HG02981 (cell line): ENCODE measurements around the gene S100A14.

Source experiments
- ATAC-seq: cut with Tn5 transposase; IDR thresholded peaks from one replicate; pipeline ENCODE4 v1.9.1; 2021; ENCODE audit warnings: mild to moderate bottlenecking, moderate library complexity; ENCODE audit not compliant: unreplicated experiment

The S100A14 gene

DNA sequence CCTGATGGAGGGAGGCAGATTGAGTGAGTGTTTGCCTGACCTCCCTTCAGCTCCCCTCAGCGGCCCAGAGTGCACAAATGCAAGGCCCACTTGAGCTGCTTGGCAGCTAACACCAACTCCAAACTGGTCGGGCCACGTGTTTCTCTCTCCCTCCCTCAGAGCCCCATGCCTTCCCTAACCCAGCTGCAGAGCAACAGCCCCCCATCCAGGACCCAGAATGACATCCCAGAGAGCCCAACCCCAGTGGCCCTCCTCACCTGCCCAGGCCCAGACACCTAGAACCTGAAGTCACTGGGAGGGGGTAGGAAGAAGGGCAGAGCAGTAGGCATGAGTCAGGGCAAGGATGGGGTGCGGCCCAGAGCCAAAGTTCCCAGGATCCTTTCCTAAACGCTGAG, 789 bp upstream of the S100A14 start:
- ATAC-seq = no peak

DNA sequence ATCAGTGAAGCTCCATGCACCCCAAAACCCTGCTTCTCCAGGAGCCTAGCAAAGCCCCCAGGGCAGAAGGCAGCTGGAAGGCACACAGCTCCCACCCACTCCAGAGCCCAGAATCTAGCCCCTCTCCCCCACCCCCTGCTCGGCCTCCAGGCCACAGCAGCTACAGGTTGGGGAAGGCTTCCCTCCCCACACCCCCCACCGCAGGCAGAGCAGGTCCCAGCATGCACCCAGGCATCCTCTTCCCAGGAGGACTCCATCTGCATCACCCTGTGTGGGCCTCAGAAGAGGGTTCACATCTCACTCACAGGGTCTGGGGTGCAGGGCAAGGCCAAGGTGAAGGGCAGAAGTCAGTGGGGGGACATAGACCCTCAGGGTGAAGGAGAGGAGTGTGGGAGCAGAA, 719 bp downstream of the S100A14 start:
- no peak for ATAC-seq

DNA sequence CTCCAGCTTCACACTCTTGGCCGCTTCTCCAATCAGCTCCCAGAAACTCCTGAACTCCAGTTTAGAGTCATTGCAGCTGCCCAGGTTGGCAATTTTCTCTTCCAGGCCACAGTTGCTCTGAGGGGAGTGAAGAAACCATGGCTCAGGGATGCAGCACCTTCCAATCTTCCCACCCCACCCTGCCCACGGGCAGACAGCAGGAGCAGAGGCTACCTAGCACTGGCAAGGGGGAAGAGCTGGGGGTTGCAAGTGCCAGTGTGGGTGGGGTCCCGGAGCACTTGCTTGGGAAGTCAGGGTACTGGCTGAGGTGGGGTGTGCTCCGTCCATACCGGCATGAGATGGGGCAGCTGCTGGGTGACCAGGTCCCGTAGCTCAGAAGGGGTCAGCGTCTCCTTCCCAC, 1.2 kb downstream of the S100A14 start:
- no peak for ATAC-seq

GRCh38 chr1:153614189-153614900, 1.8 kb downstream of the S100A14 start:
- no peak for ATAC-seq

DNA sequence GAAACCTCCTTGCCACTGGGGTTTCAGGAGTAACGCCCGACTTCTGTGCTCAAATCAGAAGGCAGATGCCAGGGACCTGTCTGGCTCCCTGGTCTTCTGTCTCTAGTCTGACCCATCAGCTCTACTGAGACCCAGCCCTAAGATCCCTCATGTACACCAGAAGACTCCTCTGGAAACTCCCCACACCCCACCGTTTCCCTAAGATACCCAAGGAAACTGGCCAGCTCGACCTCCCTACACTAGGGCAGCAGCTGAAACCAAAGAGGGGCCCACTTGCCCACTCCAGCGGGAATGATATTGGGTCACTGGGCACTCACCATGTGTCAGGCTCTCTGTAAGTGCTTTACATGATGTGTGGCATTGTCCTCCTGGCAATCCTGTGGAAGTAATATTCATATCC, 2.7 kb downstream of the S100A14 start:
- ATAC-seq = no peak

GRCh38 chr1:153612755-153613331, 3.3 kb downstream of the S100A14 start, which contains the start of gene S100A16:
Gene S100A16, minus strand, starts transcription at chr1:153613137. Its CDS starts 4,986 bp downstream, at chr1:153608151.
- ATAC-seq = no peak

GRCh38 chr1:153612111-153612754, 3.9 kb downstream of the S100A14 start:
- ATAC-seq = no peak

GRCh38 chr1:153611356-153611755, 4.8 kb downstream of the S100A14 start:
- no peak for ATAC-seq

GRCh38 chr1:153610811-153611301, 5.3 kb downstream of the S100A14 start:
- no peak for ATAC-seq

DNA sequence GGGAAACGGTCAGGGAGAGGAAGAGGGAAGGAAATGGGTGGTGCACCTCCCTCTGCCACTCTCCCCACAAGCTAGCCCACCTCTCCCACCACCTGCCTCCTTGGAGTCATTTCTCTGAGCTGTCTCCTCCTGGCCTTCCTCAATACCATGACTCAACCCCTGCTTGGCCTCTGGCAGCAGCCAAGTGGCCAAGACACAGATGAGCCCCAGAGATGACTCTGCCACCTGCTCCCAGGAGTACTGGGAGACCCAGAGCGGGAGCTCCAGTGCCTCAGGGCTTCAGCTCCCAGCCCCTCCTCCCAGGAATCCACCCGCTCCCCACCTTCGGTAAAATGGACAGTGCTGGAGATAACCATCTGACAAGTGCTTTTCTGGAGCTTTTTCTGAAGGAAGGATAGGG, 5.8 kb downstream of the S100A14 start:
- no peak for ATAC-seq

GRCh38 chr1:153609585-153609907, 6.6 kb downstream of the S100A14 start:
- ATAC-seq = no peak

DNA sequence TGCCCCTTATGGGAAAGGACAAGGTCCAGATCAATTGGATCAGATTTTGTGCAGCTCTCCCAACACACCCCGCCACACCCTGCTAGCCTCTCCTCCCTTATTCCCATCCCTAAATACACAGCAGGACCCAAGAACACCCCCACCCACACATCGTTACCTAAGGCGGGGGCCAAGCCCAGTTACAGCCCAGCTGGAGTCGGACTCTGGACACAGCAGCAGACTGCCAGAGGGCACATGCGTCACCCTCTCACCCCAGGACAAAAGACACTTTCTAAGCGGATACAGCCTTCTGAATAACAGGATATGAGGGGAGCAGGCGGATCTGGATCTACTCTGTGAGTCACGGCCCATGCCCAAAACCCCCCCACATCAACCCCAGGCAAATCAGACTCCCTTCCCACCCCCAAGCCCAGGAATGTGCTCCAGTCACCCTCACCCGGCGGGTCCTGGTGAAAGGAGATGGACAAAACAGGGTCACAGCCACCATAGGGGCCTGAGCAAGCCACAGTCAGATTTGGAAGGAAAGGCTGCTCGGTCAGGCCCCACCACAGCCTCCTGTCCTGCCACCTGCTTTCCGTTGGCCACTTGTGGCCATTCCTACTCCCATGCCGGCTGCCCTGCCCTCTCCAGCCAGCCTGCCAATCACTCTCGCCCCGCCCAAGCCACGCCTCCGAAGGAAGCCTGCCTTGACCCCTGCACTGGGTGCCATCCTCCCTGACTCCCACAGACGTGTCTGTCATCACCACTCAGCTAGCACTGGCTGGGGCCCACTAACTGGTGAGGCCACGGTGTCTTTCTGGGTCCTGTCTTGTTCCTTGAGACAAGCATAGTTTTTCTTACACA, 7.2 kb downstream of the S100A14 start:
- ATAC-seq = no peak

GRCh38 chr1:153608089-153608682, 7.9 kb downstream of the S100A14 start:
- no peak for ATAC-seq

DNA sequence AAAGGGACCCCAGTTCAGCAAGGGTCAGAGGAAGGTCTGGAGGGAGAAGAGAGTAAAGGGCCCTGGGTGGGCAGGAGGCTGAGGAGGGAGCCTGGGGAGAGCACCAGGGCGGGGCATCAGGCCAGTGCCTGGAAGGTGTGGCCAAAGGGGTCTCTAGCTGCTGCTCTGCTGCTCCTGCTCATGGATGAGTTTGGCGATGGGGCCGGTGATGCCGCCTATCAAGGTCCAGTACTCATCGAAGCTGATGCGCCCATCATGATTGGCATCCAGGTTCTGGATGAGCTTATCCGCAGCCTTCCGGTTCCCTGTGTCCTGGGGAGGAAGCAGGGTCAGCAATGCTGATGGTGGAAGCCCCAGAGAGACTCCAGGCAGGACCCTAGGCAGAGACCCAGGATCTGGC, 8.7 kb downstream of the S100A14 start:
- no peak for ATAC-seq

DNA sequence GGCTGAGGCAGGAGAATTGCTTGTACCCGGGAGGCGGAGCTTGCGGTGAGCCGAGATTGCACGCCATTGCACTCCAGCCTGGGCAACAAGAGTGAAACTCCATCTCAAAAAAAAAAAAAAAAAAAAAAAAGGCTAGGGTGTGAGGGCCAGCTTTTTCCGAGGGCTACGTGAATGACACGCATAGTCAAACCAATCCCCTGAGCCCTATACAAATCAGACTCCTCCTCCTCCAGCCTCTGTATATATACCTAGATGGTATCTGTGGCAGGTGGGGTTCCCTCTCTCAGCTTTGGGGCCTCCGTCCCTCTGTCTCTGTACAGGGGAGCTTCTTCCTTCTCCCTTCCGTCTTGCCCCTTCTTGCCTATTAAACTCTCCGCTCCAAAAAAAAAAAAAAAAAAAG, 9.9 kb downstream of the S100A14 start:
- ATAC-seq = no peak

DNA sequence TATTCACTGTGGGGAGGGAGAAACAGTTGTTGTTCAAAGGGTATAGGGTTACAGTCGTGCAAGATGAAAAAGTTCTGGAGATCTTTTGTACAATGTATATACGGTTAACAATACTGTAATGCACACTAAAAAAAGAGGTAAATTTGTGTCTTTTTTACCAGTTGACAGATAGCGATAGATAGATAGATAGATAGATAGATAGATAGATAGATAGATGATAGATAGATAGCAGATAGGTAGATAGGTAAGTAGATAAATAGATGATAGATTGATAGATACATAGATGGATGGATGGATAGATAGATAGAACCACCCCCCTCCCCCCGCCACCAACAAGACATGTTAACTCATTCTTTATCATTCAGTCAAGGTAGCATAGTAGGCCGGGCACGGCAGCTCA, 13.4 kb downstream of the S100A14 start:
- no peak for ATAC-seq

DNA sequence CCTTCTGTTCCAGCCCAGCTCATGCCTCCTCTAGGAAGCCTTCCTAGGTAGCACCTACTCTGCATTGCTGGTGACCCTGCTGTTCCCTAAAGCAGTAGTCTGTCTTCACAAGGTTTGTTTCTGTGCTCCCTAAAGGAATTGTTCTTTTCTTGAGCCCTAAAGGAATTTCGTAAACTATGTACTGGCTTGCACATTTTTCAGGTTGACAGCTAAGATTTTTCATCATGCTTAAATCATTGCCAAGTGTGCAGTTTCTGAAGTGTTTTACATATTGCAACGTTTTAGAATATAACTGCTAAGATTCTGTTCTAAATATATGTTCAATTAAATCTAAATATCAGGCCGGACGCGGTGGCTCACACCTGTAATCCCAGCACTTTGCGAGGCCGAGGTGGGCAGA, 16.3 kb downstream of the S100A14 start:
- ATAC-seq = no peak

GRCh38 chr1:153598309-153599172, 17.6 kb downstream of the S100A14 start:
- ATAC-seq = peak; percentile 98

DNA sequence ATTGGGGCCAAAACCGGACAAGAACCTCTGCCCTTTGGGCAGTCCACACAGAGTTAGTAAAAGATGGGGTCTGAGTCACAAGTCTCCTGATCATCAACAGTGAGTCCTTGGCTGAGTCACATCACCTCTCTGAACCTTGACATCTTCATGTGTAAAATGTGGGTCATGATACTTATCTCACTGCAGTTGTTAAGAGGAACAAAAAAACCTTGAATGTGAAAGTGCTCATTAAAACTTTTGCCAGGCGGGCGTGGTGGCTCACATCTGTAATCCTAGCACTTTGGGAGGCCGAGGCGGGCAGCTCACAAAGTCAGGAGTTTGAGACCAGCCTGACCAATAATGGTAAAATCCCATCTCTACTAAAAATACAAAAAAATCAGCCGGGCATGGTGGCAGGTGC, 18.9 kb downstream of the S100A14 start:
- ATAC-seq = no peak

DNA sequence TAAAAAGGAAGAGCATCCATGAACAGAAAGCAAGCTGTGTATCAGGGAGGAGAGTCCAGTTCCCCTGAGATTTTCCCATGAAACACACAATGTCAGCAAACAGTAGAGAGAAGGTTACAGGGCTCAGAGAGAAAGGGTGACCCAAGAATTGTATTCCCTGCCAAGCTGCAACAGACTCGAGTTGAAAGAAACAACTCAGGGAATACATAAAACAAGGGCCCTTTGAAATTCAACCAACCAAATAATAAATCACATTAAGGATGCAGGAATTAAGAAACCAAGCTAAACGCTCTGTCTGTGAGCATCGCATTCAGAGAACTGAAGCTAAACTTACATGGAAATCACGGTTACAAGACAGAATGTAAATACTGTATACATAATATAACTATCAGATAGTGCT, 23.4 kb downstream of the S100A14 start:
- no peak for ATAC-seq
